ENCODE data around the gene AHRR.

Gene AHRR

DNA sequence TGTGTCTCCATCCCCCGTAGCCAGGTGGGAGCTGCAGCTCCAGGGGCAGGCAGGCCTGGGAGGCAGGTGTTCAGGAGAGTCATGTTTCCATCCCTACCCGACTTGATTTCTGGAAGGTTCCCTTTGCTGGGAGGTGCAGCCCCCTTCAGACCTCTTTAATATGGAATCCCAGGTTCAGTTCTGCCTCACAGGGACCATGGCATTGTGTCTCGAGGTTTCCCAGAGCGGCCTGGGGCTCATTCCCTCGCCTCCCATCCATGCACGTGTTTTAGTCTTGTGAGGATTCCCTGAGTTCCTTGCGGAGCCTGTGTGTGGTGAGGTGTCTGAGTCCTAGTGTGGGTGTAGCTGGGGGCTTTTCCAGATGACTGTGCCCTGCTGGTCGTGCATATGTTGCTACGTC, 16.5 kb upstream of the AHRR start:
- in situ Hi-C loops (cut with MboI; ENCODE audit: low sequenced_read_pairs) = no loop called here

DNA sequence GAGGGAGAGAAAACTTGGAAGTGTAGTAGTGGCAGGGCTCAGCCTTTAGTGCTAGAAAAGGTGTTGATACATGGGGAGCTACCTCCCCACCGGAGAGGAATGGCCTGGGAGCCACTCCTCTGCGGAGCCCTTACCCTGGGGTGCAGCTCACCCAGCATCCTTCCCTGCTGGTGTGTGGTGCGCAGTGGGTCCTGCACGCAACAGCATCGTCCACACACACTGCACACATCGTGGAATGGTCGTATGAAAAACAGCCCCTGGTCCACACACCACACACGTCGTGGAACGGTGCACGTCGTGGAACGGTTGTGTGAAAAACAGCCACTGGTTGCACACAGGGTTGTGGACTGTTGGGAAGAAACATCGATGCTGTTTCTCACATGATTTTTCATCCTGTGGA, 16.1 kb upstream of the AHRR start:
- in situ Hi-C loops (cut with MboI; ENCODE audit: low sequenced_read_pairs) = no loop called here

DNA sequence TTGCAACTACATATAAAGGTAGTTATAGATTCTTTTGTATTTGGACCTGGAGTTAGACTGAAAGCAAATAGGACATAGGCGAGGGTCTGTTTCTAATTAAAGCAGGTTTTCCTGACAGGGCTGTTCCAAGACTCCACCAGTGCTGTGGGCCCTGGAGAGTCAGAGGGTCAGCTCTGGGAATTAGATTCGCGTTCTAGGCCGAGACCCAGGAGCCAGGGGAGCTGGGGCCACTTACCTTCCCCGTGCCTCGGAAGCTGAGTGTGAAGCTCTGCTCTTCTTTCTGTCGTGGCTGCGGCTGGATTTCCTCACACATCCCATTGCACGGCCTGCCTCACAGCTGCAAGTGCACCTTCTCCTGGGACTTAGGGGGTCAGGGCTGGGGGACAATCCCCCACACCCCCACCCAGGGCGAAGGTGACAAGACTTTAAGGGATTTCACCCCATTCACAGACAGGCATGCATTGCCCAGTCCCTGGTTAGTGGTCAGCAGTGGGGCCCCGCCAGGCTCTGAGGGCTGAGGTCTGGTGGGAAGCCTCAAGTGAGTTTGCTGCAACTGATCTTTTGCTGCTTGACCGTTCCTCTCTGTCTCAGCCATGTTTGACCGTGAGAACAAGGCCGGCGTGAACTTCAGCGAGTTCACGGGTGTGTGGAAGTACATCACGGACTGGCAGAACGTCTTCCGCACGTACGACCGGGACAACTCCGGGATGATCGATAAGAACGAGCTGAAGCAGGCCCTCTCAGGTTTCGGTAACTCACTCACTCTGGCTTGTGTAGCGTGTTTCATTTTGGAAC, 15.3 kb upstream of the AHRR start:
- in situ Hi-C loops (cut with MboI; ENCODE audit: low sequenced_read_pairs) = no loop called here

DNA sequence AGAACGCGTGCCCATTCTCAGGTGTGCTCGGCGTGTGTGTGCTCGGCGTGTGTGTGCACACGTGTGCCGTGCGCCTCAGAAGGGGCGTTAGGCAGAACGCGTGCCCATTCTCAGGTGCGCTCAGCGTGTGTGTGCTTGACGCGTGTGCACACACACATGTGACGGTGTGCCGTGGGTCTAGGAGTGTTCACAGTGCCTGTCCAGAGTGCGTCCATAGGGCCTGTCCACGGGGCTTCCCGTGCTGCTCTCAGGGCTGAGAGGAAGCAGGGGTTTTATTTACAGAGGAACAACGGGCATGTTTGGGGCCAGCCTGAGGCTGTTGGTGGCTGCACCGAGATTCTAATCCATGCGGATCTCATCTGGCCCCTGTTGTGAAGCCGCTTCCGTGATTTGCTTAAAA, 14.2 kb upstream of the AHRR start:
- in situ Hi-C loops (cut with MboI; ENCODE audit: low sequenced_read_pairs) = no loop called here

DNA sequence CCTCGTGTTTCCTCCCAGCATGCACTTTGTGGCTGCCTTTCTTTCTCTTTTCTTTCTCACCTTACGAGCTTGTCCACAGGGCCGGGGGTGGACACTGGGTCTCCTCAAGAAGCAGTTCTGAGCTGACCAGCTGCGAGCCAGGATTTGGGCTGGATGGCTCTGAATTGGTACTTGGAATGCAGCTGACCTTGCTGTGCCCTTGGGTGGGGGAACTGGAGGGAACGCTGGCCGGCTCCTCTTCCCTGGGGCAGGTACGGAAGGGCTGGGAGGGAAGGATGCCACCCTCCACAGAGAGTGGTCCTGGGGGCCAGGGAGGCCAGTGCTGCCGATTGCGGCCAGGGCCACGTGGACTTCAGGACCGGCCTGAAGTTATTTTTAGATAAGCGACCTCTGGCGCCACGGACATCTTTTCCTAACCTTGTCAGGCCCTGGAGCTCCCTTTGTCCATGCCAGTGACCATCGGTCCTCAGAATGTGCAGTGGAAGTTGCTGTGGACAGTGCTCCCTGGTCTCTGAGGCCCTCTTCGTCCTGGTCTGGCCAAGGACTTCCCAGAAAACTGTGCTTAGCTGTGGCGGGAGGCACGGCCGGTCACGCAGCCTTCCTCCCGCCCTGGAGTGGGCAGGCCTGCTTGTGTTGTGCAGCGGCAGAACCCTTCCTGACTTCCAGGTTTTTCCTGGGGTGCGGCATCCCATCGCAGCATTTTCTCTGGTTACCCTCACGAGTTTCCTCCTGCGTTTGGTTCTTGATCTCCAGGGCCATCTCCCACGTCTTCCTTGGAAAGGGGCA, 13.5 kb upstream of the AHRR start:
- in situ Hi-C loops (cut with MboI; ENCODE audit: low sequenced_read_pairs) = no loop called here

DNA sequence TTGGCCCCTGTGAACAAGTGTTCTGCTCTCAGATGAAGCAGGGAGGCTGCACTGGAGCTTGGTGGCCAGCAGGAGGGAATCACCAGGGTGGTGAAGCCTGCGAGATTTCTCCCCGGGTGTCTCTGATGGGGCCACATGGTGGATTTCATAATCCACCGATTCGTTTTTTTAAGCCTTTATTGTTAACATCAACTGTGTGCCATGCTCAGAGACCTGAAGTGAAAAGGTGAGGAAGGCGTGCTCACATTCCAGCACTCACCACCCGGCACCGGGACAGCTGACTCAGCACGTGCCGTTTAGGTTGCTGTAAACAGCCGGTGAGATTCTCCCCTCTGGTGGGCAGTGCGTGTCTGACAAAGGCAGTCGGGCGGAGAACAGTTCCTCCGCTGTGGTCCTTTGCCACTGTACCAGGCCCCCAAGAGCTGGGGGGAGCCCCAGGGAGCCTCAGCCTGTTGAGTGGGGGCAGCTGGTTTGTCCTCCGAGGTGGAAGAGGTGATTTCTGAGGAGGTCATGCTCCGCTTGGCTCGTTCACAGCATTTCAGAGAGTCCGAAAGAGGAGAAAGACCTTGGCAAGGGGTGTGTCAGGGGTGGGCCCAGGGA, 12.7 kb upstream of the AHRR start:
- in situ Hi-C loops (cut with MboI; ENCODE audit: low sequenced_read_pairs) = no loop called here

DNA sequence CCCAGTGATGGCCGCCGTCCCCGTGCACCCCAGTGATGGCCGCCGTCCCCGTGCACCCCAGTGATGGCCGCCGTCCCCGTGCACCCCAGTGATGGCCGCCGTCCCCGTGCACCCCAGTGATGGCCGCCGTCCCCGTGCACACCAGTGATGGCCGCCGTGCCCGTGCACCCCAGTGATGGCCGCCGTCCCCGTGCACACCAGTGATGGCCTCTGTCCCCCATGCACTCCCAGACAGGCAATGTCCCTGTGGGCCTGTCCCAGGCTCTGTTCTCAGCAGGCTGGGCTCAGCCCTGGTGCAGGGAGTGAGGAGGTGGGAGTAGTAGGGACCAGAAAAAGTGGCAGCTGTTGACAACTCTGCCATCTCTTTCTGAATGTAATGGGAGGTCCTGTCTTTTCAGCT, 11.7 kb upstream of the AHRR start:
- in situ Hi-C loops (cut with MboI; ENCODE audit: low sequenced_read_pairs) = loop anchor here (10.0 kb wide), 1 partner anchor 125 kb away; no protein-coding TSS in a partner anchor

DNA sequence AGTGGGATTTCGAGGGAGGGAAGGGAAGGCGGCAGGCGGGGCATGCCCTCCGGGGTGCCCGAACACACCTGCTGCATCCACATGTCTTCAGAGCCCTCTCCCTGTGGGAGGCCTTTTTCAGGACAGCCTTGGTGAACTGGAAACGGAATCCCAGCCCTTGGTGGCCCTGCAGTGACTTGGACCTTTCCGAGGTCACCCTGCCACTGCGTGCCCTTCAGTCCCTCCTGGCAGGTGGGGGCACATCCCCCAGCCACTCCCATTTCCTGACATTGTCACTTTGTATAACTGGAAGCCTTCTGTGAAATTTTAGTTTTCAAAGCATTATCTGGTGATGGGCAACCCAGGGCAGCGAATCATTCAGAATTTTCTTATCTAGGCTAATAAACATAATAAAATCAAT, 11.0 kb upstream of the AHRR start:
- in situ Hi-C loops (cut with MboI; ENCODE audit: low sequenced_read_pairs) = loop anchor here (10.0 kb wide), 1 partner anchor 124 kb away; no protein-coding TSS in a partner anchor

DNA sequence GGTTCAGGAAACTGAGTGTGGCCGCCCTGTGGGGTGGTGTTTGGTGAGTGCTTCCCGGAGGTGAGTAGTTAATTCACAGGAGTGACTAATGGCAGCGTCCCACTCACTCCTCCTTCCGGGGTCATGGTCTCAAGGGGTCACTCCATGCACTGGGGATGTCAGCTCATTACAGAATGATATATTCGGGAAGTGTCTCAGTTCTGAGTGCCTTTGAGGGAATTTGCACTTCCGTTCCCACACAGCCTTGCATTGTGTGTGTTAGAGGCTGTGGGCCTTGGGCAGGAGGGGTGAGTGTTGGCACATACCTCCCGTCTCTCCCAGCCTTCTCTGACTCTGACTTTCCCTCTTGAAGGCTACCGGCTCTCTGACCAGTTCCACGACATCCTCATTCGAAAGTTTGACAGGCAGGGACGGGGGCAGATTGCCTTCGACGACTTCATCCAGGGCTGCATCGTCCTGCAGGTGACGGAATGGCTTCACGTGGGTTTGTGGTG, 10.5 kb upstream of the AHRR start:
- in situ Hi-C loops (cut with MboI; ENCODE audit: low sequenced_read_pairs) = loop anchor here (10.0 kb wide), 1 partner anchor 124 kb away; no protein-coding TSS in a partner anchor

DNA sequence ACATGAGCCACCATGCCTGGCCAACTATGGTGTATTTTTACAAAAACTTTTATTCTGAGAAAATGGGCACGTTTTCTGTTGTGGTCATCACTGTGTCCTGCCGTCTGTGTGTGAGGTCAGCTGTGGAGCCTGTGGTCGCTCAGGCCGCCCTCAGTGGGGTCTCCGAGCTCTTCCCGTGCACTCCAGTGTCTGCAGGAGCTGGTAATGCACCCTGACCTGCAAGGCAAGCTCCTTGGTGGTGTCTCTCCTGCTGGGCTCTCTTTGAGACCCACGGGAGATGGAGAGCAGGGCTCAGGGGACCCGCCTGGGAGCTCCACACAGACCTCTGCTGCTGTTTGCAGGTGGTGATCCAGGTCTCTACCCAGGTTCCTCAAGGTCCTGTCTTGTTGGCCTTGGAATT, 9.6 kb upstream of the AHRR start:
- in situ Hi-C loops (cut with MboI; ENCODE audit: low sequenced_read_pairs) = loop anchor here (10.0 kb wide), 1 partner anchor 123 kb away; no protein-coding TSS in a partner anchor

DNA sequence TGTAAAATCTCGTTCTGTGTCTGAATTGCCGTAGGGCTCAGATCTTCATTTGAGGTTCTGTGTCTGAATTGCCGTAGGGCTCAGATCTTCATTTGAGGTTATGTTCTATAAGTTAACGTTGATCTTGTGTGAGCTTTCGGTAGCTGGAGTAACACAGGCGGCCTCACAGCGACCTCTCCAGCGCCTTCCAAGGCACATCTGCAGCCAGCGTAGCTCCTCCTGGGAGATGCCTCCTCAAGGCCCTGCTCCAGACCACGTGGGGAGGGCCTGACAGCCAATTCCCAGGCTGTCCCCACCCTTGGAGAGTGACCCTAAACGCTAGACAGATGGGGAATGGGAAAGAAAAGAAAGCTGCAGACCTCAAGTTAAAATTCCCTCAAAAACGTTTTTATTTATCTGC, 8.7 kb upstream of the AHRR start:
- in situ Hi-C loops (cut with MboI; ENCODE audit: low sequenced_read_pairs) = loop anchor here (10.0 kb wide), 1 partner anchor 122 kb away; no protein-coding TSS in a partner anchor

DNA sequence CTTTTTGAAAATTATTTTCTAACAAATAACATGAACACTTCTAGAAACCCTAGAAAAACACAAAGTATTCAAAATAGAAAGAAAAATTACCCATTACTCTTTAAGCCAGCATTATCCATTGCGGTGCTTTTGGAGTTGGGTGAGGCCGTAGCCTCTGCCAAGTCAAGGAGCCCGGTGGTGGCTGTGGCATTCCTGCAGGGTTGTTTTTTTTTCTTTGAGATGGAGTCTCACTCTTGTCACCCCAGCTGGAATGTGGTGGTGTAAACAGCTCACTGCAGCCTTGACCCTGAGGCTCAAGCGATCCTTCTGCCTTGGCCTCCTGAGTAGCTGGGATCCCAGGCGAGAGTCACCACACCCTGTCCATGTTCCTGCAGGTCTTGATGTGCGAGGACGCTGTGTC, 8.2 kb upstream of the AHRR start:
- in situ Hi-C loops (cut with MboI; ENCODE audit: low sequenced_read_pairs) = loop anchor here (10.0 kb wide), 1 partner anchor 122 kb away; no protein-coding TSS in a partner anchor

DNA sequence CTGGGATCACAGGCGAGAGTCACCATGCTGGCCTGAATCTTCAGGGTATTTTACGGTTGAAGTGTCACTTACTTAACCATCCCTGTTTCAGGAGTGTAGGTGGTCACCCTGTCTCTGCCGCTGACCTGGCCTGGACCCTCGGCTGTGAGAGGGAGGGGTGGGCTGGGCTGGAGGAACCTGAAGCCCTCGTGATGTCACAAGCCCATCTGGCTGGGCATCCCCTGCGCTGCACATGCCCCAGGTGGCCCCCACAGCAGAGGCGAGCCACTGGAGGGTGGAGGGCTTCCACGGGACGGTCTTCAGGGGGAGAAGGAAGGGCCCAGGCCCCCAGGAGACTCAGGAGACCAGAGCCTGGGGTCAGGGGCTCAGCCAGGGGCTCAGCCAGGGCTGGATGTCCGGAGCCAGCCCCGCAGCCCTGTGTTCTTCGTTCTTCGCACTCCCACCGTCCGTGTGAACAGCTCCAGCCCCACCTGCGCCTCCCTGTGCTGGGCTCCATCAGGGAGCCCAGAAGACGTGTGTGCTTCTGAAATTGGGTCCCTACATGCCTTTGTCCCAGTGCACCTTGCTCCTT, 7.6 kb upstream of the AHRR start:
- in situ Hi-C loops (cut with MboI; ENCODE audit: low sequenced_read_pairs) = loop anchor here (10.0 kb wide), 1 partner anchor 121 kb away; no protein-coding TSS in a partner anchor

DNA sequence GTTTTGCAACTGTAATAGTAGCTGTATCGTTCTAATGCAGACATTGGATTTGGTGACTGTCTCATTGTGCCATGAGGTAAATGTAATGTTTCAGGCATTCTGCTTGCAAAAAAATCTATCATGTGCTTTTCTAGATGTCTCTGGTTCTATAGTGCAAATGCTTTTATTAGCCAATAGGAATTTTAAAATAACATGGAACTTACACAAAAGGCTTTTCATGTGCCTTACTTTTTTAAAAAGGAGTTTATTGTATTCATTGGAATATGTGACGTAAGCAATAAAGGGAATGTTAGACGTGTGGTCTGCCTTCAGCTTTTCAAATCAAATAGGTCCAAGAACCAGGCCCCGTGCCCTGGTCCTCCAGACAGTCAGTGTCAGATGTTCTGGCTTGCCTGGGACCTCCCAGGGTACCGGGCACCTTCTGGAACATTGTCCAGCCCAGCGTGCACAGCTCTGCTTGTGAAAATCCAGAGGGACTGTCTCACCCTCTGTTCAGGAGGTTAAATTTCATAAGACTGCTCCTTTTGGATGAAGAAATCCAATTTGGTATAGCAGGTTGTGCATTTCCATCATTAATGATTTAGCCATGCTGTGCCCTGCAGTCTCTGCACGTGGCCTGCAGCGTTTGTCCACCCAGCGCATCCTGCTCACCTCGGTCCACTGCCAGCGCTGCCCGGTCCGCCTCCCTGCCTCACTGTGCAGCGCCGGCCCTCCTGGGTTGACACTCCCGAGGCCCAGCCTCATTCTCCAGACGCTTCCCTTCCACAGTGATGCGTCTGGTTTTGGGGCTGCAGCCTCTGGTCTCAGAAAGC, 6.6 kb upstream of the AHRR start:
- in situ Hi-C loops (cut with MboI; ENCODE audit: low sequenced_read_pairs) = loop anchor here (10.0 kb wide), 1 partner anchor 120 kb away; no protein-coding TSS in a partner anchor

DNA sequence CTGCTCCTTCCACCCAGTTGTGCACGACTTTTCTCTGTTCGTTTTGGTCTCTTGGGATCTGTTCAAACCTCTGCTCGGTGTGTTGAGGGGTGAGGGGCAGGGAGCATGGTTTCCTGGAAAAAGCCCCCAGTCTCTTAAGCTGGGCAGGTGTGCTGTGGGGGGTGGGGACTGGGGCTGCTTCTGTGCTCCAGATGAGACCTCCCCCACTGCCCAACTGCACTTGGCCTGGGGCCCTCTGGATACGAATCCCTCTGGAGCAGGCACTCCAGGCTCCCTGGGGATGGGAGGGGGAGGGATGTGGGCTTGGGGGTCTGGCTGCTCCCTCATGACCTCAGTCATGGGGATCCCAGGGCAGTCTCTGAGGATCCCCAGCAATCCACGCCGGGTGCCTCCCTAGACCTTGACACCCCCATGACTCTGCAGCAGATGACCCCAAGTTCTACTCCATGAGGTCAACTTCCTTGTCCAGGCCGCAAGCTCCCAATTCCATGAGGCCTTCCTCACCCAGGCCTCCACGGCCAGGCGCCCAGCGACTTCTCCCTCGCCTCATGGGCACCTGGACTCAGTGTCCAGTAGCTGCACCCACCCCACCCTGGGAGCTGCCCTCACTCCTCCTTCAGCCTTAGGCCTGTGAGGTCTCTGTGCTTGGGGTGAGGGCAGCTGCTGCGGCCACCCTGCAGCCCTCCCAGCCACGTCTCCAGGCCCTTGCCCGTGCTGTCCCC, 5.9 kb upstream of the AHRR start:
- in situ Hi-C loops (cut with MboI; ENCODE audit: low sequenced_read_pairs) = loop anchor here (10.0 kb wide), 1 partner anchor 119 kb away; no protein-coding TSS in a partner anchor

DNA sequence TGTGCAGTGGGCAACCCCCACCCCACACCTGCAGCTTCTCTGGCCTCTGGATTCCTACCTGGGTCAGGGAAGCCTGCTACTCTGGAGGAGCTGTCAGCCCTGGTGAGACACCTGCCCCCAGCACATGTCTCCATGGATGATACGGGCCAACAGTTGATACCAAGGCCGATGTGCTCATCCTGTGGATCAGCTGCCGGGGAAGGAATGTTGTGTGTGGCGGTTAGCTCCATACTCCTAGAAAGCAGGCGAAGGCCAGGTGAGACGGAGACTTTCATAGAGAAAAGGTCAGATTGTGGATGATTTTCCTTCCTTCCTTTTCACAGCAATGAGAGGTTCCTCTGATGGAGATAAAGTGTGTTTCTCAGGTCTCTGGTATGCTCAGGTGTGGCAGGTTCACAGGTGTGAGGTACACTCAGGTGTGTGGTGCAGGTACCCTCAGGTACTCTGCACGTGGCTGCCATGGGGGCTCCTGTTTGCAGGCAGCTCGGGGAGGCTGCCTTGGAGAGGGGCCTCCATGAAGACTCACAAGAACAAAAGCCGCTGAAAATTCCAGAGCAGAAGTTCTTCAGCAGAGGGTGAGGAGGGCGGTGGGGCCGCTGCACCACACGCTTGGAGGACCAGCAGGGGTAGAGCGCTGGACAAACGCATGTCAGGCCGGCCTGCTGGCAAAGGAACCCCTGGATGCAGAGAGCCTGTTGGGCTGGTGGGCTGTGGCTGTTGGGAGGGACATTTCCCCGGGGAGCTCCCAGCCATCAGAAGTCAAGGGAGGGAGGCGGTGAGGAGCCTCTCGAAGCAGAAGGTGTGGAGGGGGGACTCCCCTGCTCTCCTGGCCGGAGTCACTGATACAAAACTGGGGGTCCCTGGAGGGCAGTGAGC, 5.1 kb upstream of the AHRR start:
- in situ Hi-C loops (cut with MboI; ENCODE audit: low sequenced_read_pairs) = loop anchor here (10.0 kb wide), 1 partner anchor 118 kb away; no protein-coding TSS in a partner anchor

DNA sequence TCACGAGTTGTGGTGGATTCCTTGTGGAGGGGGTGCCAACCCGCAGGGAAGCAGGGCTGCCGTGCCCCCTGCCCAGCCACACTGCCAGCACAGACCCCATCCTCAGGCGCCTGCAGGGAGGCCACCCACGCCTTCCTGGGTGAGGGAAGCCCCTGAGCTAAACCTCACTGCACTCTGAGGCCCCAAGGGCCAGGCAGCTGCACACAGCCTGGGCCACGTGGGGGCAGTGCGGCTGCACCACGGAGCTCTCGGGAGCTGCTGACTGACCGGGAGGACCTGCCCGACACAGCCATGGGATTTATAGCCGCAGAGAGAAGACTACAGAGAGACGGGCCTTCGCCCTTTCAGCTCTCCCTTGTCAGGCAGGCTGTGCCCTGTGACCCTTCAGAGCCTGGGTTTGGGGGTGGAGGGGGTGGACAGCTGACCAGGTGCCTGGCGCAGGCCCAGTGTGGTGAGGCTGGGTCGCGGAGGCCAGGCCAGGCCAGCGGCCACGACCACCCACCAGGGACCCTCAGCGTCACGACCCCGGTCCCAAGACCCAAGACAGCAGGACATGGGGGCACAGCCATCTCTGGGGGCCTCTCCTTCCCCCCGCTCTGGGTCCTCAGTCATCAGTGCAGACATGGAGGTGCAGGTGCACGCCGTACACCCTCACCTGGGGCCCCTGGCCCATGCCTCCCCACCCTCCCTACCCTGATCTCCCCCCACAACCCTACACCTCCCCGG, 4.3 kb upstream of the AHRR start:
- in situ Hi-C loops (cut with MboI; ENCODE audit: low sequenced_read_pairs) = loop anchor here (10.0 kb wide), 1 partner anchor 118 kb away; no protein-coding TSS in a partner anchor

All from HL-60/S4 treated with phorbol 12-myristate 13-acetate at 8.2 ng/mL for 4 days and 3 days (cell line).